Panc1 (cell line): ENCODE results near the gene ST6GALNAC1. TPM values are rescaled to one million over a fixed set of nuclear protein-coding genes. Genes with fewer than 3 reads are reported as not detected.

Experiments used
- ATAC-seq: fragments of 200-7000 bp; cut with Tn5 transposase; 2 replicates; pipeline ENCODE4 v1.9.1; 2020; ENCODE audit warnings: mild to moderate bottlenecking, moderate library complexity
- BruUV-seq: library from RNA; stranded (reverse); fragments of 400-500 nt; replicated peaks from 2 replicates; lab custom pipeline; 2021; lab: Mats Ljungman, UMichigan
- CTCF ChIA-PET: fragments of 300-600 bp; sonication (Branson Sonifier 250); formaldehyde crosslinking; loops from one replicate; lab custom pipeline; 2022; ENCODE audit warnings: antibody characterized with exemption; lab: Charles Lee
- POLR2A ChIA-PET: fragments of 300-600 bp; sonication (Branson Sonifier 250); formaldehyde crosslinking; loops from one replicate; lab custom pipeline; 2022; ENCODE audit warnings: antibody characterized with exemption; lab: Charles Lee
- DNase-seq: peaks from one replicate; pipeline ENCODE4 v3.0.0-alpha.2; 2010; ENCODE audit warnings: low read depth, low spot score
- H3K27ac ChIP-seq: 2 replicates; pipeline ENCODE4 v1.5.1; 2011; ENCODE audit warnings: mild to moderate bottlenecking, low read length, inconsistent platforms
- H3K27me3 ChIP-seq: fragments of 200-500 bp; sonication (Bioruptor generic); 2 replicates; pipeline ENCODE4 v1.6.0; 2014; ENCODE audit warnings: low read length, inconsistent platforms; ENCODE audit not compliant: control insufficient read depth, insufficient read depth
- H3K36me3 ChIP-seq: fragments of 200-500 bp; sonication (Bioruptor generic); 2 replicates; pipeline ENCODE4 v1.5.1; 2014; ENCODE audit warnings: inconsistent platforms, mild to moderate bottlenecking, low read length, moderate library complexity; ENCODE audit not compliant: control insufficient read depth, insufficient read depth
- H3K4me1 ChIP-seq: 2 replicates; pipeline ENCODE4 v1.5.1; 2011; ENCODE audit warnings: inconsistent platforms, mild to moderate bottlenecking, low read length, moderate library complexity; ENCODE audit not compliant: control insufficient read depth, insufficient read depth
- H3K4me3 ChIP-seq, 2 experiments: 2 replicates each; pipeline ENCODE4 v1.5.1; 2011 to 2012; ENCODE audit warnings: low read depth in 2 of 2, low read length in 2 of 2, mild to moderate bottlenecking in 2 of 2, inconsistent platforms in 1 of 2, moderate library complexity in 1 of 2
- H3K9me3 ChIP-seq: fragments of 200-500 bp; sonication (Bioruptor generic); 2 replicates; pipeline ENCODE4 v1.5.1; 2014; ENCODE audit warnings: low read depth, mild to moderate bottlenecking, inconsistent platforms, low read length, moderate library complexity; ENCODE audit not compliant: control insufficient read depth, insufficient read depth
- CTCF ChIP-seq: fragments of 450-650 bp; IDR thresholded peaks from 2 replicates; pipeline ENCODE4 v1.5.1; 2017; ENCODE audit warnings: mild to moderate bottlenecking
- POLR2AphosphoS5 ChIP-seq: IDR thresholded peaks from 2 replicates; pipeline ENCODE4 v1.6.1; 2012; ENCODE audit warnings: mild to moderate bottlenecking, low read depth, low read length, moderate library complexity
- REST ChIP-seq, 2 experiments: IDR thresholded peaks; 2 replicates each; pipeline ENCODE4 v1.6.1; 2011 to 2012; ENCODE audit warnings: low read depth in 2 of 2, control low read depth in 1 of 2, low read length in 1 of 2, mild to moderate bottlenecking in 1 of 2, moderate library complexity in 1 of 2; ENCODE audit not compliant: insufficient read depth in 1 of 2
- SIN3A ChIP-seq: IDR thresholded peaks from 2 replicates; pipeline ENCODE4 v1.6.1; 2012; ENCODE audit warnings: low read depth, mild to moderate bottlenecking, low read length, moderate library complexity, borderline replicate concordance; ENCODE audit not compliant: insufficient read depth
- TCF7L2 ChIP-seq: IDR thresholded peaks from 2 replicates; pipeline ENCODE4 v1.6.1; 2011; ENCODE audit warnings: mild to moderate bottlenecking, low read depth, low read length, inconsistent platforms
- in situ Hi-C: cut with HindIII; loops from 2 replicates; pipeline ENCODE4 v1.10.0; 2016; ENCODE audit warnings: low sequenced_read_pairs, low pct_unique_long_range_greater_than_20kb
- intact Hi-C: fragments of 100-400 bp; cut with micrococcal nuclease; formaldehyde crosslinking; loops from one replicate; pipeline ENCODE4 v1.10.0; 2022; ENCODE audit not compliant: unreplicated experiment
- total RNA-seq: library from RNA; stranded (reverse); gene quantifications from one replicate; pipeline ENCODE4 v1.2.1, GENCODE V29; 2021; ENCODE audit not compliant: unreplicated experiment

The ST6GALNAC1 gene
- total RNA-seq, 1 experiment from 2014 or later = 0.15 TPM

GRCh38 chr17:76679239-76679638 lies 35.7 kb upstream of the ST6GALNAC1 start:
- Histone ChIP-seq H3K4me1 (peaks cover 13% of the 10 kb centered on the region), H3K27me3 (no peaks in the 10 kb centered on the region), H3K36me3 (no peaks in the 10 kb centered on the region), H3K9me3 (no peaks in the 10 kb centered on the region), H3K27ac (no peak overlapping the region), H3K4me3 (no peak overlapping the region)
- ChIA-PET POLR2A (no interaction called here), CTCF (no interaction called here)
- ATAC-seq (no peak), DNase-seq (no peak)
- no TSS peak for BruUV-seq
- intact Hi-C loops (no loop called here), in situ Hi-C loops (no loop called here)
- TF ChIP-seq REST (IDR thresholded peaks at IDR 0.05; ENCODE audit: insufficient read depth in 1 of 2, low read depth in 2 of 2, low read length in 1 of 2) = no peak
- TF ChIP-seq POLR2AphosphoS5 = no peak
- TF ChIP-seq CTCF = no peak
- no peak for TF ChIP-seq TCF7L2
- TF ChIP-seq SIN3A = no peak

DNA sequence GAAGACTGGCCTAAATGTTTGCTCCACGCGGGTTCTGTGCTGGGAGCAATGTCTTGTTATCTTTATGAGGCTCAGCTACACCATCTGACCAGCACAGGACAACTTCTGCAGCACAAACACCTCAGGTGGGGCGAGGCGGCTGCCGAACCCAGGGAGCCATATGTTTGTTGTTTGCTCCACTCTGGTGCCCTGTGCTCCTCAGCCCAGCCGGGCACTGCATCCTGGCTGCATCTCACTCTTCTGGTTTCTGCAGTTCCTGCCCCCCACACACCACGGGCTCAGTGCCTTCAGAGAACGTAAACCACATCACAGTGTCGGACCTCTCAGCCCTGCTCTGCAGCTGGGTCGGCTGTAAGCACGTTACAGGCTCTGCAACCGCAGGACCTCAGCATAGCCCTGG lies 34.8 kb upstream of the ST6GALNAC1 start:
- Histone ChIP-seq H3K36me3 (no peaks in the 10 kb centered on the region), H3K27ac (no peak overlapping the region), H3K4me3 (no peak overlapping the region), H3K9me3 (no peaks in the 10 kb centered on the region), H3K27me3 (no peaks in the 10 kb centered on the region), H3K4me1 (peaks cover 13% of the 10 kb centered on the region)
- in situ Hi-C loops (no loop called here), intact Hi-C loops (no loop called here)
- BruUV-seq = no TSS peak
- ATAC-seq = no peak
- POLR2A ChIA-PET = no interaction called here
- DNase-seq = no peak
- no peak for TF ChIP-seq SIN3A
- TF ChIP-seq CTCF = no peak
- no peak for TF ChIP-seq TCF7L2
- no peak for TF ChIP-seq REST (IDR thresholded peaks at IDR 0.05; ENCODE audit: insufficient read depth in 1 of 2, low read depth in 2 of 2, low read length in 1 of 2)
- no peak for TF ChIP-seq POLR2AphosphoS5
- CTCF ChIA-PET = no interaction called here
